Calu3 (cell line): ENCODE data around the gene FAM50A. TPM values are rescaled to one million over a fixed set of nuclear protein-coding genes. Genes with fewer than 3 reads are reported as not detected.

Experiments
- BruUV-seq: library from RNA; stranded (reverse); fragments of 400-500 nt; replicated peaks from 2 replicates; lab custom pipeline; 2021; lab: Mats Ljungman, UMichigan
- CTCF ChIA-PET: fragments of 300-600 bp; sonication (Branson Sonifier 250); formaldehyde crosslinking; loops from one replicate; lab custom pipeline; 2022; ENCODE audit warnings: antibody characterized with exemption; lab: Charles Lee
- DNase-seq: peaks from one replicate; pipeline ENCODE4 v3.0.0; 2022
- H3K27ac Mint-ChIP-seq: one replicate; pipeline ENCODE4 v1.8.0; 2022; ENCODE audit warnings: mixed read lengths; ENCODE audit not compliant: unreplicated experiment
- H3K27me3 Mint-ChIP-seq: one replicate; pipeline ENCODE4 v1.8.0; 2022; ENCODE audit warnings: mixed read lengths; ENCODE audit not compliant: unreplicated experiment
- H3K36me3 Mint-ChIP-seq: one replicate; pipeline ENCODE4 v1.8.0; 2022; ENCODE audit warnings: mild to moderate bottlenecking, moderate library complexity, mixed read lengths; ENCODE audit not compliant: insufficient read depth, unreplicated experiment
- H3K4me1 Mint-ChIP-seq: one replicate; pipeline ENCODE4 v1.8.0; 2022; ENCODE audit warnings: mild to moderate bottlenecking, low read depth, mixed read lengths; ENCODE audit not compliant: unreplicated experiment
- H3K4me3 Mint-ChIP-seq: one replicate; pipeline ENCODE4 v1.8.0; 2022; ENCODE audit warnings: mild to moderate bottlenecking, low read depth, moderate library complexity, mixed read lengths; ENCODE audit not compliant: unreplicated experiment
- H3K9me3 Mint-ChIP-seq: one replicate; pipeline ENCODE4 v1.8.0; 2022; ENCODE audit warnings: low read depth, mixed read lengths; ENCODE audit not compliant: unreplicated experiment
- CTCF ChIP-seq: fragments of 200-600 bp; IDR thresholded peaks from one replicate; pipeline ENCODE4 v1.8.0; 2022; ENCODE audit warnings: antibody characterized with exemption; ENCODE audit not compliant: unreplicated experiment
- intact Hi-C: fragments of 100-400 bp; cut with micrococcal nuclease; formaldehyde crosslinking; loops from one replicate; pipeline ENCODE4 v1.10.0; 2022; ENCODE audit not compliant: unreplicated experiment
- total RNA-seq: library from RNA; stranded (reverse); gene quantifications from 2 replicates; pipeline ENCODE4 v1.2.3, GENCODE V29; 2022

The FAM50A gene
- total RNA-seq, 1 experiment from 2014 or later, result 88.9 TPM

- Mint-ChIP-seq H3K4me3 (peak overlapping the region; percentile 76), H3K4me1 (no peaks in the 10 kb centered on the region), H3K9me3 (no peaks in the 10 kb centered on the region), H3K27me3 (no peaks in the 10 kb centered on the region), H3K36me3 (peaks cover 55% of the 10 kb centered on the region), H3K27ac (no peak overlapping the region)
- no peak for TF ChIP-seq CTCF
- BruUV-seq, result no TSS peak
- intact Hi-C loops, result no loop called here
- no peak for DNase-seq
- CTCF ChIA-PET, result no interaction called here
Observed at GRCh38 chrX:154436374-154436982, 7.5 kb upstream of the FAM50A start.

GRCh38 chrX:154436983-154437752 lies 6.8 kb upstream of the FAM50A start, which contains the start of gene GDI1:
Gene GDI1, plus strand, starts transcription at chrX:154437154. Its CDS starts 101 bp downstream, at chrX:154437255.
- H3K9me3 Mint-ChIP-seq, result no peaks in the 10 kb centered on the region
- DNase-seq, result peak; percentile 65
- H3K4me3 Mint-ChIP-seq, result peak within 1 kb of the TSS; percentile 76
- CTCF ChIA-PET, result no interaction called here
- H3K4me1 Mint-ChIP-seq, result no peaks in the 10 kb centered on the region
- no peak for TF ChIP-seq CTCF
- H3K36me3 Mint-ChIP-seq, result peaks cover 55% of the 10 kb centered on the region
- no peaks in the 10 kb centered on the region for H3K27me3 Mint-ChIP-seq
- BruUV-seq, result TSS peak; percentile 23
- H3K27ac Mint-ChIP-seq, result peak within 1 kb of the TSS; percentile 72
- intact Hi-C loops, result no loop called here

GRCh38 chrX:154437971-154438893 lies 5.7 kb upstream of the FAM50A start:
- peak overlapping the region; percentile 72 for H3K27ac Mint-ChIP-seq
- intact Hi-C loops, result no loop called here
- no peak for TF ChIP-seq CTCF
- H3K27me3 Mint-ChIP-seq, result no peaks in the 10 kb centered on the region
- H3K4me1 Mint-ChIP-seq, result peaks cover 8% of the 10 kb centered on the region
- BruUV-seq, result no TSS peak
- DNase-seq, result no peak
- H3K9me3 Mint-ChIP-seq, result no peaks in the 10 kb centered on the region
- peaks cover 62% of the 10 kb centered on the region for H3K36me3 Mint-ChIP-seq
- CTCF ChIA-PET, result no interaction called here
- H3K4me3 Mint-ChIP-seq, result peak overlapping the region; percentile 76

GRCh38 chrX:154439841-154440240 lies 4.1 kb upstream of the FAM50A start:
- TF ChIP-seq CTCF, result no peak
- no TSS peak for BruUV-seq
- H3K4me1 Mint-ChIP-seq, result peaks cover 14% of the 10 kb centered on the region
- CTCF ChIA-PET, result no interaction called here
- no peak overlapping the region for H3K4me3 Mint-ChIP-seq
- intact Hi-C loops, result no loop called here
- no peak overlapping the region for H3K27ac Mint-ChIP-seq
- no peaks in the 10 kb centered on the region for H3K9me3 Mint-ChIP-seq
- DNase-seq, result no peak
- H3K36me3 Mint-ChIP-seq, result peaks cover 78% of the 10 kb centered on the region
- H3K27me3 Mint-ChIP-seq, result no peaks in the 10 kb centered on the region
